GM21723 (cell line): Measurements from ENCODE around the gene MS4A6E.

Source experiments
- ATAC-seq: cut with Tn5 transposase; IDR thresholded peaks from one replicate; pipeline ENCODE4 v1.9.1; 2021; ENCODE audit warnings: mild to moderate bottlenecking, moderate library complexity; ENCODE audit not compliant: unreplicated experiment

Gene MS4A6E

GRCh38 chr11:60371854-60372253 lies 44.8 kb downstream of the MS4A6E start:
- no peak for ATAC-seq

DNA sequence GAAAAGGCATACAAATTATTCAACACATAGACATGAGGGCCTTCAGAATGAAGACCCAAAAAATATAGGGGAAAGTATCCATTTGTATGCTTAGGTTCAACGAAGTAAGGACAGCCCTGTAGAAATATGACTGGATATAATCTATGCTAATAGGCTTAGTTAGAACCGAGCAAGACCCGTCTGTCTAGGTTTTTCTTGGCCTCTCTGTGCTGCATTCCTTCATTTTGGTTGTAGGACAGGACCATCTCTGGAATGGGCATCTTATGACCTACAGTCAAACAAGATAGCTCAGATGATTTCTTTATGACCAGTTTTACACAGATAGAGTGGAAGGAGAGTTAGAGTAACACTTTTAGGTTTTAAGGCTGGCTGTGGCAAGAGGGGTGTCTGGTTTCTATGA lies 45.7 kb downstream of the MS4A6E start:
- no peak for ATAC-seq

DNA sequence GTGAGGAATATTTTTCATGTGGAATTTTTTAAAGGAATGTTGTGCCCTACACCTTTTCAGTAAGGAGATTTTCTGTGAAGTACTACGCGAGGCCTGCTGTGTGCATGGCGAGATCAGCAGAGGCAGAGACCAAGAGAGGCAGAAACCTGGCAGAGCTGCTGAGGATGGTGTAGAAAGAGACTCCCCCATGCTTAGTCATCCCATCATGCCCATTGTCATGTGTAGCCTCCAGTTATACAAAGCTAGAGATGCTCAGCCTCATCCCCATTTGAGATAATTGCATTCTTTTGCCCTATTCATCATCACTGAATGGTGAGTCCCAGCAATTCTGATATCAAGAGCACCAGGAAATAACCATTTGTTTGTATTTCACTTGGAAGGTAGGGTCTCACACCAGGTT lies 48.3 kb downstream of the MS4A6E start:
- no peak for ATAC-seq

DNA sequence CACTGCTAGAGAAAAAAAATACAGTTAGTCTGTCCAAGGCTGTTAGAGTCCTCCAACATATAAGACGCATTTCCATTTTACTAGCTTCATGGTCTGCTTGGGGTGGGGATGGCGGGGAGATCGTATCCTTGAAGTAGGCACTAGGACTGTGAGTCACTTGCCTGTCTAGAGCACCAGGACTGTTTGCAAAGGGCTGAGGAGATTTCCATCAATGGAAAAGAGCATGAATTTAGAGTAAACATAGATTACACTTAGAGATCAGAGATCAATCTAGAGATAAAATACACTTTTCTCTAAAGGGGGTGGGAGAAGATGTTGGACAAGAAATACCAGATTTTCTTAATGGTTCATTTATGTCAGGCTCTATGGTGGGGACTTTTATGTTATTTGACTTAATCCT lies 49.5 kb downstream of the MS4A6E start:
- no peak for ATAC-seq

- ATAC-seq, result peak; percentile 62
Observed at GRCh38 chr11:60377401-60378136, 50.5 kb downstream of the MS4A6E start.

DNA sequence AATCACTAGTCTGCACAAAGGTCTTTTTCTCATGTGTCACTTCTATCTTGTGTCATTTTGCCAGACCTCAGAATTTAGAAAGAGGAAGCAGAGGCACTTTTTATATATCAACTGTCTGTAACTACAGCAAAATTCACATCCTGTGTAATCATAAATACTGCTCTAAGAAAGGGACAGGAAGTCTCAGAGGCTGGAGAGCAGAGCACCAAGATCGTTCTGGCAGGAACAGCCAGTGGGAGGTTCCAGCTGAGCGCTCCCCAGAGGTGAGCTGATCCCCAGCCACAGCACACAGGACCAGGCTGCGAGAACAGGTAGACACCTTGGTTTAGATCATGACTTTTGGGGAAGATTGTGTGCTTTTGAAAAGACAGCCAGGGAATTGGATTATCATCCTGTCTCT lies 51.3 kb downstream of the MS4A6E start, which contains the start of gene MS4A7:
Gene MS4A7 (plus strand): TSS at position 179 of the 400 bp plus-strand sequence. CDS start 4,610 bp downstream, outside the sequence.
- ATAC-seq, result peak; percentile 91

DNA sequence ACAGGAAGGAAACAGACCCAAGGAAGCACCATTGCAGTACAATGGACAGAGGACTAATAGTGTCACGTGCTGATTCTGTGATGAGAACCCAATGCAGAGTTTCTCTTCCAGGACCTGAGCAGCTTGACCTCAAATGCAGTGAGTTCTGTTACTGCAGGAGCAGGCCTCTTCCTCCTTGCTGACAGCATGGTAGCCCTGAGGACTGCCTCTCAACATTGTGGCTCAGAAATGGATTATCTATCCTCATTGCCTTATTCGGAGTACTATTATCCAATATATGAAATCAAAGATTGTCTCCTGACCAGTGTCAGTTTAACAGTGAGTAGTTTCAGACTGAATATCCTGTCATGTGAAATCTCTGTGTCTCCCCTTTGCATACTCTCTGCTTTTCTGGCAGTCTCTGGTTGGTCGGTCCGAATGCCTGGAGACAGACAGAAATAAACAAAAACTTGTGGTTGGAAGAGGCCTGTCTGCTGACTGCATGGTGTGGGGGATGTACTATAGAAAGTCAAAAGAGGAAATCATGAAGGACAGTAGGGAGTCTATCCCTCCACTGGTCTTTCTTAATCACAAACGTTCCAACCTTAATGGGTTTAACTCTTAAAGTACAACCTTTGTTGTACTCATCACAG lies 62.3 kb downstream of the MS4A6E start:
- peak; percentile 89 for ATAC-seq

GRCh38 chr11:60390419-60390818 lies 63.4 kb downstream of the MS4A6E start:
- no peak for ATAC-seq
